Measurements from ENCODE around the gene THSD7B.

Gene THSD7B

GRCh38 chr2:136823291-136823690 is 57.9 kb downstream of the THSD7B start:
- DNase-seq (ENCODE audit: low read depth) = no peak

GRCh38 chr2:136828162-136828561 is 62.8 kb downstream of the THSD7B start:
- no peak for DNase-seq (ENCODE audit: low read depth)

- no peak for DNase-seq (ENCODE audit: low read depth)
These were observed 63.4 kb downstream of the THSD7B start for GRCh38 chr2:136828774-136829173.

- DNase-seq (ENCODE audit: low read depth) = no peak
These were observed 79.2 kb downstream of the THSD7B start for GRCh38 chr2:136844546-136844945.

GRCh38 chr2:136858656-136859055 is 93.3 kb downstream of the THSD7B start:
- no peak for DNase-seq (ENCODE audit: low read depth)

- no peak for DNase-seq (ENCODE audit: low read depth)
These were observed 95.2 kb downstream of the THSD7B start for GRCh38 chr2:136860443-136860958.

- DNase-seq (ENCODE audit: low read depth) = no peak
These were observed 98.1 kb downstream of the THSD7B start for GRCh38 chr2:136863468-136863867.

- no peak for DNase-seq (ENCODE audit: low read depth)
These were observed 98.5 kb downstream of the THSD7B start for GRCh38 chr2:136863874-136864273.

GRCh38 chr2:136871424-136871823 is 106.1 kb downstream of the THSD7B start:
- no peak for DNase-seq (ENCODE audit: low read depth)

GRCh38 chr2:136874258-136874657 is 108.9 kb downstream of the THSD7B start:
- DNase-seq (ENCODE audit: low read depth) = no peak

- no peak for DNase-seq (ENCODE audit: low read depth)
These were observed 125.8 kb downstream of the THSD7B start for GRCh38 chr2:136891100-136891499.

- DNase-seq (ENCODE audit: low read depth) = no peak
These were observed 128.8 kb downstream of the THSD7B start for GRCh38 chr2:136894007-136894634.

GRCh38 chr2:136901732-136902131 is 136.4 kb downstream of the THSD7B start:
- DNase-seq (ENCODE audit: low read depth) = no peak

GRCh38 chr2:136905779-136906178 is 140.4 kb downstream of the THSD7B start:
- DNase-seq (ENCODE audit: low read depth) = no peak

- no peak for DNase-seq (ENCODE audit: low read depth)
These were observed 144.4 kb downstream of the THSD7B start for GRCh38 chr2:136909777-136910176.

- DNase-seq (ENCODE audit: low read depth) = no peak
These were observed 150.8 kb downstream of the THSD7B start for GRCh38 chr2:136916131-136916530.

- no peak for DNase-seq (ENCODE audit: low read depth)
These were observed 152.1 kb downstream of the THSD7B start for GRCh38 chr2:136917411-136917881.

GRCh38 chr2:136919682-136920081 is 154.3 kb downstream of the THSD7B start:
- no peak for DNase-seq (ENCODE audit: low read depth)

GRCh38 chr2:136920652-136921333 is 155.4 kb downstream of the THSD7B start:
- DNase-seq (ENCODE audit: low read depth) = no peak

- no peak for DNase-seq (ENCODE audit: low read depth)
These were observed 161.8 kb downstream of the THSD7B start for GRCh38 chr2:136927156-136927555.

- no peak for DNase-seq (ENCODE audit: low read depth)
These were observed 164.2 kb downstream of the THSD7B start for GRCh38 chr2:136929531-136929930.

GRCh38 chr2:136932700-136933099 is 167.4 kb downstream of the THSD7B start:
- no peak for DNase-seq (ENCODE audit: low read depth)

GRCh38 chr2:136935119-136935518 is 169.8 kb downstream of the THSD7B start:
- no peak for DNase-seq (ENCODE audit: low read depth)

- DNase-seq (ENCODE audit: low read depth) = no peak
These were observed 190.7 kb downstream of the THSD7B start for GRCh38 chr2:136956050-136956449.

Measured in stimulated activated CD8-positive, alpha-beta memory T cell treated with anti-CD3 and anti-CD28 coated beads, Interleukin-7, amount 100 ng/mL, for 24 hours (primary cell).